IMR-90 (cell line): Measurements from ENCODE around the gene CDH22. TPM values are rescaled to one million over a fixed set of nuclear protein-coding genes. Genes with fewer than 3 reads are reported as not detected.

Experiments
- ATAC-seq: fragments of 200-7000 bp; cut with Tn5 transposase; 2 replicates; pipeline ENCODE4 v1.9.1; 2020; ENCODE audit warnings: low read depth, mild to moderate bottlenecking, moderate library complexity
- BruUV-seq: library from RNA; stranded (reverse); fragments of 400-500 nt; replicated peaks from 2 replicates; lab custom pipeline; 2021; lab: Mats Ljungman, UMichigan
- CTCF ChIA-PET: fragments of 300-600 bp; formaldehyde crosslinking; extraction: SDS; loops from one replicate; lab custom pipeline; 2021; ENCODE audit warnings: antibody characterized with exemption; lab: Yijun Ruan, JAX
- POLR2A ChIA-PET: fragments of 300-600 bp; sonication (Branson Sonifier 250); formaldehyde crosslinking; loops from one replicate; lab custom pipeline; 2022; ENCODE audit warnings: antibody characterized with exemption; ENCODE audit not compliant: unreplicated experiment; lab: Charles Lee
- DNase-seq: peaks from one replicate; pipeline ENCODE4 v3.0.0; 2013
- H2AFZ ChIP-seq: replicated peaks from 2 replicates; pipeline ENCODE3; 2013; ENCODE audit warnings: low read length, mild to moderate bottlenecking; ENCODE audit not compliant: poor library complexity
- H2AK5ac ChIP-seq: 2 replicates; pipeline ENCODE4 v1.6.1; 2013; ENCODE audit warnings: low read depth, low read length, inconsistent platforms
- H2AK9ac ChIP-seq: replicated peaks from 2 replicates; pipeline ENCODE3; 2013; ENCODE audit warnings: mild to moderate bottlenecking, low read depth, low read length, moderate library complexity; ENCODE audit not compliant: poor library complexity
- H2BK120ac ChIP-seq: 2 replicates; pipeline ENCODE4 v1.6.1; 2013; ENCODE audit warnings: low read depth, low read length, inconsistent platforms
- H2BK15ac ChIP-seq: 3 replicates; pipeline ENCODE4 v1.6.1; 2013; ENCODE audit warnings: low read depth, low read length, inconsistent platforms
- H2BK20ac ChIP-seq: 2 replicates; pipeline ENCODE4 v1.6.1; 2013; ENCODE audit warnings: low read depth, mild to moderate bottlenecking, inconsistent platforms, low read length, moderate library complexity
- H2BK5ac ChIP-seq: 2 replicates; pipeline ENCODE4 v1.6.1; 2013; ENCODE audit warnings: mild to moderate bottlenecking, low read depth, low read length, inconsistent platforms; ENCODE audit not compliant: poor library complexity, severe bottlenecking
- H3K14ac ChIP-seq: replicated peaks from 2 replicates; pipeline ENCODE4 v1.6.1; 2013; ENCODE audit warnings: low read depth, low read length, inconsistent platforms
- H3K18ac ChIP-seq: 2 replicates; pipeline ENCODE4 v1.6.1; 2013; ENCODE audit warnings: low read depth, low read length, control low read depth
- H3K23ac ChIP-seq: 2 replicates; pipeline ENCODE4 v1.6.1; 2013; ENCODE audit warnings: low read depth, low read length, inconsistent platforms
- H3K27ac ChIP-seq: 2 replicates; pipeline ENCODE4 v1.5.1; 2013; ENCODE audit warnings: mild to moderate bottlenecking, control low read depth, low read length; ENCODE audit not compliant: insufficient read depth
- H3K27me3 ChIP-seq: 2 replicates; pipeline ENCODE4 v1.6.1; 2013; ENCODE audit warnings: low read length; ENCODE audit not compliant: control insufficient read depth, insufficient read depth
- H3K36me3 ChIP-seq: 2 replicates; pipeline ENCODE4 v1.6.1; 2013; ENCODE audit warnings: low read length, mixed read lengths; ENCODE audit not compliant: control insufficient read depth, insufficient read depth
- H3K4ac ChIP-seq: 2 replicates; pipeline ENCODE4 v1.6.1; 2013; ENCODE audit warnings: low read depth, low read length, inconsistent platforms
- H3K4me1 ChIP-seq: 2 replicates; pipeline ENCODE4 v1.6.1; 2013; ENCODE audit warnings: low read length, mixed read lengths; ENCODE audit not compliant: control insufficient read depth, insufficient read depth
- H3K4me2 ChIP-seq: 2 replicates; pipeline ENCODE4 v1.6.1; 2013; ENCODE audit warnings: low read depth, mild to moderate bottlenecking, control low read depth, low read length, moderate library complexity
- H3K4me3 ChIP-seq: 2 replicates; pipeline ENCODE4 v1.5.1; 2013; ENCODE audit warnings: low read depth, mild to moderate bottlenecking, control low read depth, low read length, moderate library complexity; ENCODE audit not compliant: insufficient read depth
- H3K56ac ChIP-seq: 2 replicates; pipeline ENCODE4 v1.6.1; 2013; ENCODE audit warnings: low read length, inconsistent platforms; ENCODE audit not compliant: insufficient read depth; ENCODE audit errors: extremely low read depth
- H3K79me1 ChIP-seq, 2 experiments: 2 replicates each; pipeline ENCODE4 v1.6.1; 2013; ENCODE audit warnings: low read length in 2 of 2, inconsistent platforms in 1 of 2, low read depth in 1 of 2
- H3K9ac ChIP-seq: 2 replicates; pipeline ENCODE4 v1.6.1; 2013; ENCODE audit warnings: low read depth, low read length, control low read depth
- H3K9me1 ChIP-seq: 2 replicates; pipeline ENCODE4 v1.6.1; 2013; ENCODE audit warnings: low read length, inconsistent platforms; ENCODE audit not compliant: insufficient read depth
- H3K9me3 ChIP-seq: 2 replicates; pipeline ENCODE4 v1.6.1; 2013; ENCODE audit warnings: low read length; ENCODE audit not compliant: control insufficient read depth, insufficient read depth
- H4K20me1 ChIP-seq: 2 replicates; pipeline ENCODE4 v1.6.1; 2013; ENCODE audit warnings: low read length, inconsistent platforms; ENCODE audit not compliant: insufficient read depth
- H4K5ac ChIP-seq: 2 replicates; pipeline ENCODE4 v1.6.1; 2013; ENCODE audit warnings: mild to moderate bottlenecking, low read depth, low read length, control low read depth
- H4K8ac ChIP-seq, 2 experiments: 2 replicates each; pipeline ENCODE4 v1.6.1; 2013; ENCODE audit warnings: low read depth in 2 of 2, low read length in 2 of 2, control low read depth in 1 of 2, inconsistent platforms in 1 of 2
- H4K91ac ChIP-seq: 2 replicates; pipeline ENCODE4 v1.6.1; 2013; ENCODE audit warnings: low read depth, low read length, inconsistent platforms; ENCODE audit not compliant: insufficient read depth
- BHLHE40 ChIP-seq: fragments of 150-350 bp; IDR thresholded peaks from 2 replicates; pipeline ENCODE4 v1.6.1; 2016; ENCODE audit warnings: mild to moderate bottlenecking, low read depth, low read length
- CEBPB ChIP-seq: IDR thresholded peaks from 2 replicates; pipeline ENCODE4 v1.6.1; 2012; ENCODE audit warnings: low read depth, low read length, improper control_type of control experiment
- CHD1 ChIP-seq: IDR thresholded peaks from 2 replicates; pipeline ENCODE4 v1.6.1; 2012; ENCODE audit warnings: low read depth, low read length, improper control_type of control experiment
- ELK1 ChIP-seq: fragments of 150-350 bp; IDR thresholded peaks from 2 replicates; pipeline ENCODE4 v1.6.1; 2016; ENCODE audit warnings: low read depth, mild to moderate bottlenecking, low read length, moderate library complexity, borderline replicate concordance
- FOS ChIP-seq: fragments of 150-350 bp; IDR thresholded peaks from 2 replicates; pipeline ENCODE4 v1.6.1; 2016; ENCODE audit warnings: low read depth, low read length
- MAZ ChIP-seq: IDR thresholded peaks from 2 replicates; pipeline ENCODE4 v1.6.1; 2012; ENCODE audit warnings: low read depth, mild to moderate bottlenecking, low read length, improper control_type of control experiment, moderate library complexity, borderline replicate concordance
- POLR2A ChIP-seq: IDR thresholded peaks from 2 replicates; pipeline ENCODE4 v1.6.1; 2012; ENCODE audit warnings: mild to moderate bottlenecking, low read depth, low read length
- RCOR1 ChIP-seq: IDR thresholded peaks from 2 replicates; pipeline ENCODE4 v1.6.1; 2012; ENCODE audit warnings: mild to moderate bottlenecking, low read length, improper control_type of control experiment; ENCODE audit not compliant: insufficient replicate concordance
- RFX5 ChIP-seq: IDR thresholded peaks from 2 replicates; pipeline ENCODE4 v1.8.0; 2012; ENCODE audit warnings: low read depth, mild to moderate bottlenecking, low read length, moderate library complexity
- WGBS, 2 experiments: methylation state at CpG; one replicate each; pipeline versions ENCODE4 v1.1.5 to v1.1.7; 2013; ENCODE audit warnings: missing lambda C conversion rate in 2 of 2; ENCODE audit not compliant: insufficient read length in 1 of 2; ENCODE audit errors: extremely low coverage in 2 of 2; 5-methylcytosine and 5-hydroxymethylcytosine counted together
- dilution Hi-C: fragments of 300-500 bp; cut with HindIII; formaldehyde crosslinking; loops from one replicate; pipeline ENCODE4 v1.14.3; 2018; ENCODE audit warnings: low sequenced_read_pairs; ENCODE audit not compliant: unreplicated experiment
- in situ Hi-C: fragments of 300-500 bp; cut with MboI; formaldehyde crosslinking; loops from 3 replicates; pipeline ENCODE4 v1.14.3; 2019; ENCODE audit warnings: low sequenced_read_pairs, inconsistent platforms, mixed read lengths
- intact Hi-C: fragments of 100-400 bp; cut with micrococcal nuclease; formaldehyde crosslinking; loops from 2 replicates; pipeline ENCODE4 v1.10.0; 2022
- polyA plus RNA-seq, 3 experiments: library from polyadenylated mRNA; depleted of rRNA; stranded (reverse); fragments of >200 nt; gene quantifications; 2 replicates each; pipeline ENCODE4 v1.2.3, GENCODE V29; 2012; ENCODE audit warnings: low replicate concordance in 1 of 3
- total RNA-seq: library from RNA; depleted of rRNA; stranded (reverse); fragments of >200 nt; gene quantifications from 2 replicates; pipeline ENCODE4 v1.2.3, GENCODE V29; 2012
- TF ChIP-seq, protein P1 (sequence below): fragments of 150-350 bp; IDR thresholded peaks from 2 replicates; pipeline ENCODE4 v1.6.1; 2017; ENCODE audit warnings: mild to moderate bottlenecking, antibody characterized with exemption, low read length, low read depth

The CDH22 gene
- total and polyA plus RNA-seq, 2 of the 4 experiments (the other 2 are of a cell fraction), result not detected

DNA sequence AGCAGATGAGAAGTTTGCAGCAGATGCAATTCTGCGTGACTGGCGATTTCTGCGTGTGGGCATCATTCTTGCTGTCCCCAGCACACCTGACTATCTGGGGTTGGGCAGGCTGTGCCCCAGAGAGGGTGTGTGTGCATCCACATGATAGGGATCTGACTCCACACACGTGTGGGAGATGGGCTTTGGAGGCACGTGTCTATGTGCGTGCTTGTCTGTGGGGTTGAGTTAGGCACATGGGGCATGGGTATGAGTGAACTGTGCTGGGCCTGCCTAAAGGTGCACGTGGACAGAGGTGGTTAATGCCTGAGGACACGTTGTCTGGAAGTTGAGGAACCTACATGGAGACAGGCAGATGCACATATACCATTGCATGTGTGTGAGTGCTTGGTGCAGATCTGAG, 139.9 kb downstream of the CDH22 start:
- no peak overlapping the region for H4K91ac ChIP-seq
- no peaks in the 10 kb centered on the region for H3K79me1 ChIP-seq
- H2BK20ac ChIP-seq, result no peak overlapping the region
- no peak overlapping the region for H2AFZ ChIP-seq
- DNase-seq (no peak), ATAC-seq (no peak)
- no peak overlapping the region for H3K18ac ChIP-seq
- in situ Hi-C loops, result no loop called here
- no TSS peak for BruUV-seq
- no peak overlapping the region for H2BK15ac ChIP-seq
- H3K4me3 ChIP-seq, result no peak overlapping the region
- H4K8ac ChIP-seq, result no peak overlapping the region
- no peak overlapping the region for H3K4me2 ChIP-seq
- peaks cover 17% of the 10 kb centered on the region for H3K27me3 ChIP-seq
- H3K36me3 ChIP-seq, result no peaks in the 10 kb centered on the region
- H3K27ac ChIP-seq, result no peak overlapping the region
- no peak overlapping the region for H2BK5ac ChIP-seq
- H4K20me1 ChIP-seq, result no peaks in the 10 kb centered on the region
- no peak overlapping the region for H3K23ac ChIP-seq
- POLR2A ChIA-PET, result no interaction called here
- no peaks in the 10 kb centered on the region for H3K9me3 ChIP-seq
- intact Hi-C loops, result no loop called here
- WGBS, 2 experiments, result 19% methylated on average over 5 of the region's 8 CpGs; no CpG with 5 or more reads in 1 of the 2 experiments
- no peak overlapping the region for H3K4ac ChIP-seq
- H2AK9ac ChIP-seq, result no peak overlapping the region
- no peak overlapping the region for H2AK5ac ChIP-seq
- CTCF ChIA-PET, result no interaction called here
- TF ChIP-seq RFX5, result no peak
- no peak for TF ChIP-seq ELK1
- no peak for TF ChIP-seq MAZ
- TF ChIP-seq POLR2A, result no peak
- TF ChIP-seq, protein P1, sequence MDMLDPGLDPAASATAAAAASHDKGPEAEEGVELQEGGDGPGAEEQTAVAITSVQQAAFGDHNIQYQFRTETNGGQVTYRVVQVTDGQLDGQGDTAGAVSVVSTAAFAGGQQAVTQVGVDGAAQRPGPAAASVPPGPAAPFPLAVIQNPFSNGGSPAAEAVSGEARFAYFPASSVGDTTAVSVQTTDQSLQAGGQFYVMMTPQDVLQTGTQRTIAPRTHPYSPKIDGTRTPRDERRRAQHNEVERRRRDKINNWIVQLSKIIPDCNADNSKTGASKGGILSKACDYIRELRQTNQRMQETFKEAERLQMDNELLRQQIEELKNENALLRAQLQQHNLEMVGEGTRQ, result no peak
- no peak for TF ChIP-seq CEBPB
- TF ChIP-seq RCOR1, result no peak
- no peak for TF ChIP-seq BHLHE40
- TF ChIP-seq FOS, result no peak
- no peak for TF ChIP-seq CHD1
- H3K4me1 ChIP-seq, result no peaks in the 10 kb centered on the region
- H3K14ac ChIP-seq, result no peak overlapping the region
- H4K5ac ChIP-seq, result no peak overlapping the region
- H2BK120ac ChIP-seq, result no peak overlapping the region
- H3K9ac ChIP-seq, result no peak overlapping the region
- 0 out of 2 replicates have a peak, but pooled peaks cover 2% of the 10 kb centered on the region for H3K9me1 ChIP-seq
- no peak overlapping the region for H3K56ac ChIP-seq
- dilution Hi-C loops, result no loop called here
